H9 (cell line): ENCODE results near the gene PDE8A. TPM values are rescaled to one million over a fixed set of nuclear protein-coding genes. Genes with fewer than 3 reads are reported as not detected.

ENCODE experiments used
- DNase-seq: peaks from one replicate; pipeline ENCODE4 v3.0.0-alpha.2; 2017
- H2AFZ ChIP-seq: one replicate; pipeline ENCODE4 v1.6.1; 2013; ENCODE audit warnings: mild to moderate bottlenecking, low read length, control low read depth, moderate library complexity
- H2AK5ac ChIP-seq: 2 replicates; pipeline ENCODE4 v1.6.1; 2013; ENCODE audit warnings: low read length, control low read depth, mixed read lengths; ENCODE audit not compliant: insufficient read length
- H2BK120ac ChIP-seq: one replicate; pipeline ENCODE4 v1.6.1; 2013; ENCODE audit warnings: low read depth, mild to moderate bottlenecking, low read length, control low read depth, inconsistent platforms; ENCODE audit not compliant: poor library complexity, severe bottlenecking
- H2BK12ac ChIP-seq: 2 replicates; pipeline ENCODE4 v1.6.1; 2013; ENCODE audit warnings: low read length, control low read depth, mixed read lengths, low read depth; ENCODE audit not compliant: insufficient read length
- H2BK15ac ChIP-seq: 2 replicates; pipeline ENCODE4 v1.6.1; 2013; ENCODE audit warnings: low read depth, low read length, control low read depth
- H2BK20ac ChIP-seq: one replicate; pipeline ENCODE4 v1.6.1; 2013; ENCODE audit warnings: low read depth, mild to moderate bottlenecking, low read length, control low read depth, inconsistent platforms; ENCODE audit not compliant: poor library complexity, severe bottlenecking
- H2BK5ac ChIP-seq: 2 replicates; pipeline ENCODE4 v1.6.1; 2013; ENCODE audit warnings: low read length, control low read depth, mixed read lengths; ENCODE audit not compliant: insufficient read length
- H3K14ac ChIP-seq: 2 replicates; pipeline ENCODE4 v1.6.1; 2013; ENCODE audit warnings: low read length, control low read depth; ENCODE audit not compliant: insufficient read depth
- H3K18ac ChIP-seq: 2 replicates; pipeline ENCODE4 v1.6.1; 2013; ENCODE audit warnings: low read depth, mild to moderate bottlenecking, mixed read lengths, low read length, control low read depth; ENCODE audit not compliant: insufficient read length
- H3K23ac ChIP-seq: 2 replicates; pipeline ENCODE4 v1.6.1; 2013; ENCODE audit warnings: low read length, control low read depth, mixed read lengths, low read depth; ENCODE audit not compliant: insufficient read length
- H3K23me2 ChIP-seq: 2 replicates; pipeline ENCODE4 v1.6.1; 2013; ENCODE audit warnings: low read depth, mild to moderate bottlenecking, mixed read lengths, low read length, control low read depth; ENCODE audit not compliant: insufficient read length, poor library complexity, severe bottlenecking
- H3K27ac ChIP-seq: 2 replicates; pipeline ENCODE4 v1.5.1; 2013; ENCODE audit warnings: low read length, control low read depth, mixed read lengths, low read depth; ENCODE audit not compliant: insufficient read length
- H3K27me3 ChIP-seq: 2 replicates; pipeline ENCODE4 v1.6.1; 2013; ENCODE audit warnings: low read length, control low read depth, inconsistent platforms; ENCODE audit not compliant: insufficient read depth
- H3K4ac ChIP-seq: 2 replicates; pipeline ENCODE4 v1.6.1; 2013; ENCODE audit warnings: low read depth, mild to moderate bottlenecking, control low read depth, inconsistent platforms, low read length, moderate library complexity
- H3K4me1 ChIP-seq: 2 replicates; pipeline ENCODE4 v1.6.1; 2013; ENCODE audit warnings: low read length, control low read depth, inconsistent platforms; ENCODE audit not compliant: insufficient read depth
- H3K4me2 ChIP-seq: 2 replicates; pipeline ENCODE4 v1.6.1; 2013; ENCODE audit warnings: low read length, control low read depth, mixed read lengths; ENCODE audit not compliant: insufficient read length, insufficient read depth
- H3K56ac ChIP-seq: 2 replicates; pipeline ENCODE4 v1.6.1; 2013; ENCODE audit warnings: low read depth, mild to moderate bottlenecking, mixed read lengths, low read length, control low read depth; ENCODE audit not compliant: insufficient read length
- H3K79me1 ChIP-seq: 2 replicates; pipeline ENCODE4 v1.6.1; 2013; ENCODE audit warnings: low read depth, mild to moderate bottlenecking, moderate library complexity, low read length, control low read depth, inconsistent platforms; ENCODE audit not compliant: insufficient read depth, poor library complexity, severe bottlenecking
- H3K79me2 ChIP-seq: 2 replicates; pipeline ENCODE4 v1.6.1; 2013; ENCODE audit warnings: low read length, control low read depth, inconsistent platforms; ENCODE audit not compliant: insufficient read depth
- H3K9ac ChIP-seq: 2 replicates; pipeline ENCODE4 v1.6.1; 2013; ENCODE audit warnings: low read length, control low read depth, mixed read lengths; ENCODE audit not compliant: insufficient read length; ENCODE audit errors: extremely low read depth
- H3K9me3 ChIP-seq: one replicate; pipeline ENCODE4 v1.6.1; 2013; ENCODE audit warnings: low read depth, low read length, inconsistent platforms; ENCODE audit not compliant: control insufficient read depth
- H3T11ph ChIP-seq: one replicate; pipeline ENCODE4 v1.6.1; 2013; ENCODE audit warnings: mild to moderate bottlenecking, low read length, control low read depth, inconsistent platforms
- H4K20me1 ChIP-seq: one replicate; pipeline ENCODE4 v1.6.1; 2013; ENCODE audit not compliant: control insufficient read depth, insufficient read length, insufficient read depth
- H4K5ac ChIP-seq: 2 replicates; pipeline ENCODE4 v1.6.1; 2013; ENCODE audit warnings: low read depth, mild to moderate bottlenecking, mixed read lengths, low read length, control low read depth; ENCODE audit not compliant: insufficient read length
- H4K8ac ChIP-seq: replicated peaks from 2 replicates; pipeline ENCODE4 v1.6.1; 2013; ENCODE audit warnings: low read length, control low read depth, mixed read lengths, low read depth; ENCODE audit not compliant: insufficient read length
- H4K91ac ChIP-seq: 2 replicates; pipeline ENCODE4 v1.6.1; 2013; ENCODE audit warnings: low read depth, mild to moderate bottlenecking, moderate library complexity, mixed read lengths, low read length, control low read depth; ENCODE audit not compliant: insufficient read length
- H3K27ac Mint-ChIP-seq, 3 experiments: 2 replicates in 2 of 3; 3 replicates in 1 of 3; pipeline ENCODE4 v1.8.0; 2020 to 2021; ENCODE audit warnings: mixed read lengths in 3 of 3, mild to moderate bottlenecking in 1 of 3, moderate library complexity in 1 of 3
- H3K27me3 Mint-ChIP-seq: 2 replicates; pipeline ENCODE4 v1.8.0; 2021; ENCODE audit warnings: low read depth, mild to moderate bottlenecking, moderate library complexity, mixed read lengths
- H3K36me3 Mint-ChIP-seq, 3 experiments: 2 replicates in 2 of 3; 3 replicates in 1 of 3; pipeline ENCODE4 v1.8.0; 2020 to 2021; ENCODE audit warnings: low read depth in 3 of 3, mixed read lengths in 3 of 3; ENCODE audit not compliant: insufficient read depth in 1 of 3
- H3K4me1 Mint-ChIP-seq, 2 experiments: 2 replicates each; pipeline ENCODE4 v1.8.0; 2020; ENCODE audit warnings: mixed read lengths in 2 of 2
- H3K4me3 Mint-ChIP-seq, 2 experiments: 2 replicates in 1 of 2; 3 replicates in 1 of 2; pipeline ENCODE4 v1.8.0; 2020 to 2021; ENCODE audit warnings: mild to moderate bottlenecking in 2 of 2, mixed read lengths in 2 of 2, moderate library complexity in 1 of 2
- H3K9me3 Mint-ChIP-seq, 2 experiments: 2 replicates in 1 of 2; 3 replicates in 1 of 2; pipeline ENCODE4 v1.8.0; 2020; ENCODE audit warnings: mild to moderate bottlenecking in 2 of 2, mixed read lengths in 2 of 2, moderate library complexity in 1 of 2
- CTCF ChIP-seq: fragments of 200-600 bp; sonication (generic); conservative IDR thresholded peaks from 3 replicates; pipeline ENCODE4 v1.8.0; 2021; ENCODE audit warnings: antibody characterized with exemption, mild to moderate bottlenecking
- WGBS: extraction: QIAGEN DNeasy Blood & Tissue Kit; methylation state at CpG from one replicate; pipeline ENCODE4 v1.1.7; 2013; ENCODE audit warnings: missing lambda C conversion rate, low lambda C conversion rate, mixed read lengths; ENCODE audit not compliant: insufficient read length; ENCODE audit errors: extremely low coverage; 5-methylcytosine and 5-hydroxymethylcytosine counted together
- total RNA-seq: library from RNA; stranded (reverse); gene quantifications from 2 replicates; pipeline ENCODE4 v1.2.1, GENCODE V29; 2021

The PDE8A gene
- total RNA-seq, 1 experiment from 2014 or later, result 9.3 TPM

GRCh38 chr15:85059734-85060133, 78.1 kb downstream of the PDE8A start:
- Histone ChIP-seq H4K20me1 (no peaks in the 10 kb centered on the region), H3K9ac (no peak overlapping the region), H3K9me3 (no peaks in the 10 kb centered on the region), H3T11ph (no peak overlapping the region), H3K23me2 (no peaks in the 10 kb centered on the region), H4K8ac (no peak overlapping the region), H3K23ac (no peak overlapping the region), H3K27me3 (no peaks in the 10 kb centered on the region), H3K79me1 (no peaks in the 10 kb centered on the region), H2AFZ (no peak overlapping the region), H2BK12ac (no peak overlapping the region), H3K4me2 (no peak overlapping the region), H3K79me2 (no peaks in the 10 kb centered on the region), H4K5ac (no peak overlapping the region), H3K14ac (no peak overlapping the region), H3K4me1 (no peaks in the 10 kb centered on the region), H4K91ac (no peak overlapping the region), H3K27ac (no peak overlapping the region), H2AK5ac (no peak overlapping the region), H3K56ac (no peak overlapping the region), H3K4ac (no peak overlapping the region), H2BK5ac (no peak overlapping the region), H2BK15ac (no peak overlapping the region), H2BK120ac (no peak overlapping the region), H2BK20ac (no peak overlapping the region), H3K18ac (no peak overlapping the region)
- Mint-ChIP-seq H3K4me1 (peaks cover 3 to 10% of the 10 kb centered on the region in 2 experiments; a peak in 2 of 4 replicates), H3K27me3 (no peaks in the 10 kb centered on the region; the same call in 1 of the 2 replicates), H3K36me3 (peaks cover 7 to 19% (median 17%) of the 10 kb centered on the region in 3 experiments; a peak in 6 of 7 replicates), H3K27ac (no peak overlapping the region), H3K9me3 (peaks cover 28% of the 10 kb centered on the region in 2 experiments; a peak in 4 of 5 replicates), H3K4me3 (no peak overlapping the region)
- no CpG with 5 or more reads among the region's 2 CpGs for WGBS
- no peak for TF ChIP-seq CTCF
- DNase-seq, result no peak
